Measurements from ENCODE around the gene ADORA1. TPM values are rescaled to one million over a fixed set of nuclear protein-coding genes. Genes with fewer than 3 reads are reported as not detected.
A peak's percentile ranks its signal among the peaks of the same experiment; 100 is the strongest.

The ADORA1 gene
- polyA plus RNA-seq, 3 donors = 0.13 to 1.1 TPM; not detected in 1

DNA sequence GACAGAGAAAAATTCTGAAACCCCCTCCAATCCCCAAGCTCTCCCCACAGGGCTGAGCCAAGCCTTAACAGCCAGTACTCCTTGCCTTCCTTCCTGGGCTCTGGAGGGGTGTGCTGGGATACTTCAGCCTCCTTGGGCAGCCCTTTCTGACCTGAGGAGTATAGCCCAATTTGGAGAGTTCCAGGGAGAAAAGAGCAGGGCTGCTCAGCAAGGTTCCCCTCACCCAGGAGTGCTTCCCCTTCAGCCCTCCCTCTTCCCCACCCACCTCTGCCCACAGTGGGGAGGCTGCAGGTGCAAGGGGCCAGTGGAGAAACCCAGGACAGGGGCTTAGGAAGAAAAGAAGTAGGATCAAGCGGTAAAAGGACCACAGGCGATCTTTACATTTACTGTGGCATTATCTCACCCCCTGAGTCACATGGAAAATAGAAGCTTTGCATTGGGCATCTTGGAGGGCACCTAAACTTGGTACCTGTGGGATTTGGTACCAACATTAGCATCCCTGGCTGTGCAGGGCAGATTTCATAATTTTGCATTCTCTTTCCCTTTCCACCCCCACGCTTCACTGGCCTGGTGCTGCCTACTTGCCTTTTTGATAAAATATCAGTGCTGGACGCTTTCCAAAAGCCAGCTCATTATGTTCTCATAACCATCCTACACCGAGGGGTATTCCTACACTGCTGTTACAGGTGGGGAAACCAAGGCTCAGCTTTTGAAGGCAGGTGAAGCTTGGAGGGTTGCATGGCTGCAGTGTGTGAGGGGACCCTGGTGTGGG is 2.8 kb upstream of the ADORA1 start:
- no peak overlapping the region for H2AFZ ChIP-seq (ENCODE audit: insufficient read depth, low read depth, low read length, poor library complexity, severe bottlenecking)
- H3K27ac ChIP-seq (ENCODE audit: low read depth in 1 of 2, low read length in 2 of 2) = no peak overlapping the region
- no peaks in the 10 kb centered on the region for H4K20me1 ChIP-seq (ENCODE audit: insufficient read depth, low read length)
- H3K4me1 ChIP-seq (ENCODE audit: control insufficient read depth in 1 of 2, insufficient read depth in 2 of 2, low read length in 2 of 2) = peaks cover 53 to 55% of the 10 kb centered on the region in 2 donors
- Mint-ChIP-seq H3K4me1 (peaks cover 58% of the 10 kb centered on the region), H3K27me3 (ENCODE audit: low read depth in 3 of 3) (peaks cover 67 to 92% (median 91%) of the 10 kb centered on the region in 3 donors), H3K27ac (peak overlapping the region in 2 of 7 donors; percentile 30 to 38), H3K4me3 (peak overlapping the region in 1 of 2 donors; percentile 56), H3K9me3 (peaks cover 0 to 13% (median 6%) of the 10 kb centered on the region in 7 donors), H3K36me3 (peaks cover 0 to 8% of the 10 kb centered on the region in 2 donors)
- peaks cover 0 to 9% of the 10 kb centered on the region in 2 donors for H3K9me3 ChIP-seq (replicated peaks in 1 of 2; ENCODE audit: control insufficient read depth in 1 of 2, insufficient read depth in 1 of 2, low read length in 2 of 2)
- WGBS (ENCODE audit: insufficient coverage) = 100% methylated on average over 1 of the region's 5 CpGs
- no peak for DNase-seq
- no peaks in the 10 kb centered on the region for H3K79me2 ChIP-seq (ENCODE audit: insufficient read depth, low read length)
- H3K4me2 ChIP-seq (replicated peaks; ENCODE audit: extremely low read depth, low read length, poor library complexity, severe bottlenecking) = no peak overlapping the region
- no peaks in the 10 kb centered on the region for H3K36me3 ChIP-seq (replicated peaks in 1 of 2; ENCODE audit: control insufficient read depth in 1 of 2, insufficient read depth in 2 of 2, low read length in 2 of 2)
- TF ChIP-seq, protein P1, sequence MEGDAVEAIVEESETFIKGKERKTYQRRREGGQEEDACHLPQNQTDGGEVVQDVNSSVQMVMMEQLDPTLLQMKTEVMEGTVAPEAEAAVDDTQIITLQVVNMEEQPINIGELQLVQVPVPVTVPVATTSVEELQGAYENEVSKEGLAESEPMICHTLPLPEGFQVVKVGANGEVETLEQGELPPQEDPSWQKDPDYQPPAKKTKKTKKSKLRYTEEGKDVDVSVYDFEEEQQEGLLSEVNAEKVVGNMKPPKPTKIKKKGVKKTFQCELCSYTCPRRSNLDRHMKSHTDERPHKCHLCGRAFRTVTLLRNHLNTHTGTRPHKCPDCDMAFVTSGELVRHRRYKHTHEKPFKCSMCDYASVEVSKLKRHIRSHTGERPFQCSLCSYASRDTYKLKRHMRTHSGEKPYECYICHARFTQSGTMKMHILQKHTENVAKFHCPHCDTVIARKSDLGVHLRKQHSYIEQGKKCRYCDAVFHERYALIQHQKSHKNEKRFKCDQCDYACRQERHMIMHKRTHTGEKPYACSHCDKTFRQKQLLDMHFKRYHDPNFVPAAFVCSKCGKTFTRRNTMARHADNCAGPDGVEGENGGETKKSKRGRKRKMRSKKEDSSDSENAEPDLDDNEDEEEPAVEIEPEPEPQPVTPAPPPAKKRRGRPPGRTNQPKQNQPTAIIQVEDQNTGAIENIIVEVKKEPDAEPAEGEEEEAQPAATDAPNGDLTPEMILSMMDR (IDR thresholded peaks at IDR 0.05) = no peak
- intact Hi-C loops (cut with micrococcal nuclease) = loop anchor here (5.0 to 10.0 kb wide), 2 partner anchors 53 to 80 kb away; partner anchors contain the start of gene MYBPH (in 1 of the 2)
- no peak overlapping the region for H3K4me3 ChIP-seq (replicated peaks in 1 of 3; ENCODE audit: low read depth in 2 of 3, low read length in 3 of 3)
- peaks cover 43 to 74% of the 10 kb centered on the region in 2 donors for H3K27me3 ChIP-seq (ENCODE audit: control insufficient read depth in 2 of 2, insufficient read depth in 2 of 2, low read length in 2 of 2)
- H3K9ac ChIP-seq (ENCODE audit: insufficient read depth, low read length, poor library complexity, severe bottlenecking) = no peak overlapping the region

GRCh38 chr1:203126151-203126865 is 1.2 kb upstream of the ADORA1 start:
- TF ChIP-seq, protein P1 (IDR thresholded peaks at IDR 0.05) = peak; percentile 37
- H3K27ac Mint-ChIP-seq = peak overlapping the region in 2 of 7 donors; percentile 17 to 57
- 38% methylated on average over 3 of the region's 8 CpGs for WGBS (ENCODE audit: insufficient coverage)

More at GRCh38 chr1:203126151-203126865, 1.2 kb upstream of the ADORA1 start:
- peaks cover 43 to 62% of the 10 kb centered on the region in 2 donors for H3K27me3 ChIP-seq (ENCODE audit: control insufficient read depth in 2 of 2, insufficient read depth in 2 of 2, low read length in 2 of 2)
- H3K4me3 ChIP-seq (replicated peaks in 1 of 3; ENCODE audit: low read depth in 2 of 3, low read length in 3 of 3) = no peak overlapping the region
- H3K9ac ChIP-seq (ENCODE audit: insufficient read depth, low read length, poor library complexity, severe bottlenecking) = no peak overlapping the region
- no peaks in the 10 kb centered on the region for H3K36me3 ChIP-seq (replicated peaks in 1 of 2; ENCODE audit: control insufficient read depth in 1 of 2, insufficient read depth in 2 of 2, low read length in 2 of 2)
- Mint-ChIP-seq H3K36me3 (peaks cover 0 to 8% of the 10 kb centered on the region in 2 donors), H3K9me3 (peaks cover 0 to 12% (median 4%) of the 10 kb centered on the region in 7 donors), H3K4me1 (peaks cover 60% of the 10 kb centered on the region), H3K27me3 (ENCODE audit: low read depth in 3 of 3) (peaks cover 55 to 82% (median 78%) of the 10 kb centered on the region in 3 donors), H3K4me3 (peak overlapping the region in 1 of 2 donors; percentile 87)
- no peaks in the 10 kb centered on the region for H4K20me1 ChIP-seq (ENCODE audit: insufficient read depth, low read length)
- H3K27ac ChIP-seq (ENCODE audit: low read depth in 1 of 2, low read length in 2 of 2) = no peak overlapping the region
- no peak overlapping the region for H2AFZ ChIP-seq (ENCODE audit: insufficient read depth, low read depth, low read length, poor library complexity, severe bottlenecking)
- H3K4me1 ChIP-seq (ENCODE audit: control insufficient read depth in 1 of 2, insufficient read depth in 2 of 2, low read length in 2 of 2) = peaks cover 61 to 62% of the 10 kb centered on the region in 2 donors
- DNase-seq = peak; percentile 35 to 67 (median 55)
- intact Hi-C loops (cut with micrococcal nuclease) = loop anchor here (5.0 to 10.0 kb wide), 2 partner anchors 51 to 82 kb away; partner anchors contain the start of gene MYBPH (in 1 of the 2)
- H3K9me3 ChIP-seq (replicated peaks in 1 of 2; ENCODE audit: control insufficient read depth in 1 of 2, insufficient read depth in 1 of 2, low read length in 2 of 2) = peaks cover 0 to 9% of the 10 kb centered on the region in 2 donors
- H3K4me2 ChIP-seq (replicated peaks; ENCODE audit: extremely low read depth, low read length, poor library complexity, severe bottlenecking) = no peak overlapping the region
- H3K79me2 ChIP-seq (ENCODE audit: insufficient read depth, low read length) = no peaks in the 10 kb centered on the region

Measured in CD14-positive monocyte (primary cell).